ENCODE measurements around the gene PCDHGB3.
"Not testable (repeated sequence)": the region's sequence is repeated elsewhere in the genome, so short reads cannot be mapped to it uniquely, and the experiment has no call there.

Gene PCDHGB3

GRCh38 chr5:141409598-141410306 lies 39.7 kb downstream of the PCDHGB3 start:
- Mint-ChIP-seq H3K27ac (peak overlapping the region; percentile 79), H3K27me3 (peaks cover 66% of the 10 kb centered on the region), H3K4me3 (no peak overlapping the region), H3K4me1 (peaks cover 16% of the 10 kb centered on the region), H3K36me3 (peaks cover 18% of the 10 kb centered on the region), H3K9me3 (peaks cover 20% of the 10 kb centered on the region)
- no peak for DNase-seq
- CTCF ChIA-PET: no interaction called here

GRCh38 chr5:141411575-141411974 lies 41.5 kb downstream of the PCDHGB3 start:
- H3K4me1 Mint-ChIP-seq: peaks cover 18% of the 10 kb centered on the region
- CTCF ChIA-PET: interaction anchor here (0.9 to 2.5 kb wide), 2 partner anchors 113 to 204 kb away, joined by 3 to 10 read pairs; no protein-coding TSS in a partner anchor
- H3K27ac Mint-ChIP-seq: no peak overlapping the region
- peaks cover 18% of the 10 kb centered on the region for H3K36me3 Mint-ChIP-seq
- H3K9me3 Mint-ChIP-seq: peaks cover 20% of the 10 kb centered on the region
- DNase-seq: no peak
- peaks cover 75% of the 10 kb centered on the region for H3K27me3 Mint-ChIP-seq
- H3K4me3 Mint-ChIP-seq: no peak overlapping the region

- Mint-ChIP-seq H3K9me3 (peaks cover 22% of the 10 kb centered on the region), H3K36me3 (peaks cover 18% of the 10 kb centered on the region), H3K27ac (peak within 1 kb of the TSS; percentile 74), H3K27me3 (peaks cover 79% of the 10 kb centered on the region), H3K4me1 (peaks cover 21% of the 10 kb centered on the region), H3K4me3 (peak within 1 kb of the TSS; percentile 78)
- DNase-seq: peak; percentile 72
- CTCF ChIA-PET: interaction anchor here (0.6 to 3.4 kb wide), 27 partner anchors 8 to 171 kb away, joined by 3 to 17 read pairs (median 4); partner anchors contain the start of genes PCDHGA11, PCDHGA9, PCDHGB5 and PCDHGC5
Measured at GRCh38 chr5:141412854-141413539, 43.0 kb downstream of the PCDHGB3 start, which contains the start of gene PCDHGA10. PCDHGA10 (plus strand) TSS chr5:141412987; CDS start chr5:141413176, 189 bp downstream.

- H3K9me3 Mint-ChIP-seq: peaks cover 26% of the 10 kb centered on the region
- peak overlapping the region; percentile 78 for H3K4me3 Mint-ChIP-seq
- peak overlapping the region; percentile 74 for H3K27ac Mint-ChIP-seq
- H3K4me1 Mint-ChIP-seq: peaks cover 22% of the 10 kb centered on the region
- CTCF ChIA-PET: interaction anchor here (0.9 to 3.4 kb wide), 20 partner anchors 11 to 170 kb away, joined by 3 to 17 read pairs (median 4); partner anchors contain the start of genes PCDHGA9, PCDHGB5 and PCDHGC5
- H3K36me3 Mint-ChIP-seq: peaks cover 23% of the 10 kb centered on the region
- no peak for DNase-seq
- peaks cover 79% of the 10 kb centered on the region for H3K27me3 Mint-ChIP-seq
Measured at GRCh38 chr5:141413540-141414069, 43.6 kb downstream of the PCDHGB3 start.

GRCh38 chr5:141414548-141415274 lies 44.7 kb downstream of the PCDHGB3 start:
- Mint-ChIP-seq H3K27me3 (peaks cover 79% of the 10 kb centered on the region), H3K9me3 (peaks cover 26% of the 10 kb centered on the region), H3K4me1 (peaks cover 22% of the 10 kb centered on the region), H3K36me3 (peaks cover 19% of the 10 kb centered on the region)
- not testable (repeated sequence) for H3K4me3 Mint-ChIP-seq, DNase-seq, H3K27ac Mint-ChIP-seq
- CTCF ChIA-PET: interaction anchor here (1.5 to 3.4 kb wide), 4 partner anchors 13 to 149 kb away, joined by 3 to 17 read pairs (median 6); no protein-coding TSS in a partner anchor

- Mint-ChIP-seq H3K36me3 (peaks cover 21% of the 10 kb centered on the region), H3K27me3 (peaks cover 77% of the 10 kb centered on the region), H3K4me1 (peaks cover 22% of the 10 kb centered on the region), H3K9me3 (peaks cover 27% of the 10 kb centered on the region), H3K4me3 (peak overlapping the region; percentile 18)
- H3K27ac Mint-ChIP-seq, DNase-seq: not testable (repeated sequence)
- CTCF ChIA-PET: interaction anchor here (3.4 kb wide), 1 partner anchor 98 kb away, joined by 17 read pairs; no protein-coding TSS in a partner anchor
Measured at GRCh38 chr5:141415275-141415618, 45.2 kb downstream of the PCDHGB3 start.

GRCh38 chr5:141417494-141418172 lies 47.6 kb downstream of the PCDHGB3 start, which contains the start of gene PCDHGB7:
PCDHGB7 (plus strand) TSS chr5:141417677; CDS start chr5:141417860, 183 bp downstream.
- peaks cover 32% of the 10 kb centered on the region for H3K4me1 Mint-ChIP-seq
- H3K36me3 Mint-ChIP-seq: peaks cover 27% of the 10 kb centered on the region
- peaks cover 90% of the 10 kb centered on the region for H3K27me3 Mint-ChIP-seq
- DNase-seq: peak; percentile 63
- H3K9me3 Mint-ChIP-seq: peaks cover 38% of the 10 kb centered on the region
- CTCF ChIA-PET: interaction anchor here (0.9 to 1.7 kb wide), 9 partner anchors 11 to 146 kb away, joined by 3 to 6 read pairs (median 4); partner anchors contain the start of genes PCDHGB3 and PCDHGB6
- H3K4me3 Mint-ChIP-seq: peak within 1 kb of the TSS; percentile 60
- peak within 1 kb of the TSS; percentile 59 for H3K27ac Mint-ChIP-seq

GRCh38 chr5:141419074-141419880 lies 49.2 kb downstream of the PCDHGB3 start:
- CTCF ChIA-PET: interaction anchor here (0.6 to 3.3 kb wide), 7 partner anchors 11 to 148 kb away, joined by 3 to 14 read pairs (median 4); partner anchors contain the start of genes PCDHGA12 and PCDHGB3
- peak overlapping the region; percentile 59 for H3K27ac Mint-ChIP-seq
- H3K9me3 Mint-ChIP-seq: peaks cover 36% of the 10 kb centered on the region
- H3K4me1 Mint-ChIP-seq: peaks cover 20% of the 10 kb centered on the region
- H3K4me3 Mint-ChIP-seq: no peak overlapping the region
- peaks cover 23% of the 10 kb centered on the region for H3K36me3 Mint-ChIP-seq
- peaks cover 83% of the 10 kb centered on the region for H3K27me3 Mint-ChIP-seq
- no peak for DNase-seq

GRCh38 chr5:141420855-141421488 lies 50.9 kb downstream of the PCDHGB3 start, which contains the start of gene PCDHGA11:
PCDHGA11 (plus strand) TSS chr5:141421051; CDS start chr5:141421228, 177 bp downstream.
- Mint-ChIP-seq H3K4me3 (peak within 1 kb of the TSS; percentile 76), H3K9me3 (peaks cover 32% of the 10 kb centered on the region), H3K4me1 (peaks cover 16% of the 10 kb centered on the region), H3K27me3 (peaks cover 69% of the 10 kb centered on the region), H3K27ac (peak within 1 kb of the TSS; percentile 77), H3K36me3 (peaks cover 21% of the 10 kb centered on the region)
- peak; percentile 52 for DNase-seq
- CTCF ChIA-PET: interaction anchor here (0.7 to 3.3 kb wide), 29 partner anchors 8 to 194 kb away, joined by 3 to 35 read pairs (median 3); partner anchors contain the start of genes PCDHGA10, PCDHGA12, PCDHGA5 and PCDHGA7

- peaks cover 16% of the 10 kb centered on the region for H3K4me1 Mint-ChIP-seq
- peaks cover 70% of the 10 kb centered on the region for H3K27me3 Mint-ChIP-seq
- H3K27ac Mint-ChIP-seq: peak overlapping the region; percentile 77
- CTCF ChIA-PET: interaction anchor here (0.7 to 3.3 kb wide), 27 partner anchors 9 to 194 kb away, joined by 3 to 35 read pairs (median 4); partner anchors contain the start of genes PCDHGA10, PCDHGA12, PCDHGA7 and PCDHGA8
- peak overlapping the region; percentile 76 for H3K4me3 Mint-ChIP-seq
- H3K9me3 Mint-ChIP-seq: peaks cover 32% of the 10 kb centered on the region
- H3K36me3 Mint-ChIP-seq: peaks cover 21% of the 10 kb centered on the region
- DNase-seq: no peak
Measured at GRCh38 chr5:141421489-141421855, 51.4 kb downstream of the PCDHGB3 start.
